ENCODE results near the gene MPO.

The MPO gene, protein sequence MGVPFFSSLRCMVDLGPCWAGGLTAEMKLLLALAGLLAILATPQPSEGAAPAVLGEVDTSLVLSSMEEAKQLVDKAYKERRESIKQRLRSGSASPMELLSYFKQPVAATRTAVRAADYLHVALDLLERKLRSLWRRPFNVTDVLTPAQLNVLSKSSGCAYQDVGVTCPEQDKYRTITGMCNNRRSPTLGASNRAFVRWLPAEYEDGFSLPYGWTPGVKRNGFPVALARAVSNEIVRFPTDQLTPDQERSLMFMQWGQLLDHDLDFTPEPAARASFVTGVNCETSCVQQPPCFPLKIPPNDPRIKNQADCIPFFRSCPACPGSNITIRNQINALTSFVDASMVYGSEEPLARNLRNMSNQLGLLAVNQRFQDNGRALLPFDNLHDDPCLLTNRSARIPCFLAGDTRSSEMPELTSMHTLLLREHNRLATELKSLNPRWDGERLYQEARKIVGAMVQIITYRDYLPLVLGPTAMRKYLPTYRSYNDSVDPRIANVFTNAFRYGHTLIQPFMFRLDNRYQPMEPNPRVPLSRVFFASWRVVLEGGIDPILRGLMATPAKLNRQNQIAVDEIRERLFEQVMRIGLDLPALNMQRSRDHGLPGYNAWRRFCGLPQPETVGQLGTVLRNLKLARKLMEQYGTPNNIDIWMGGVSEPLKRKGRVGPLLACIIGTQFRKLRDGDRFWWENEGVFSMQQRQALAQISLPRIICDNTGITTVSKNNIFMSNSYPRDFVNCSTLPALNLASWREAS

DNA sequence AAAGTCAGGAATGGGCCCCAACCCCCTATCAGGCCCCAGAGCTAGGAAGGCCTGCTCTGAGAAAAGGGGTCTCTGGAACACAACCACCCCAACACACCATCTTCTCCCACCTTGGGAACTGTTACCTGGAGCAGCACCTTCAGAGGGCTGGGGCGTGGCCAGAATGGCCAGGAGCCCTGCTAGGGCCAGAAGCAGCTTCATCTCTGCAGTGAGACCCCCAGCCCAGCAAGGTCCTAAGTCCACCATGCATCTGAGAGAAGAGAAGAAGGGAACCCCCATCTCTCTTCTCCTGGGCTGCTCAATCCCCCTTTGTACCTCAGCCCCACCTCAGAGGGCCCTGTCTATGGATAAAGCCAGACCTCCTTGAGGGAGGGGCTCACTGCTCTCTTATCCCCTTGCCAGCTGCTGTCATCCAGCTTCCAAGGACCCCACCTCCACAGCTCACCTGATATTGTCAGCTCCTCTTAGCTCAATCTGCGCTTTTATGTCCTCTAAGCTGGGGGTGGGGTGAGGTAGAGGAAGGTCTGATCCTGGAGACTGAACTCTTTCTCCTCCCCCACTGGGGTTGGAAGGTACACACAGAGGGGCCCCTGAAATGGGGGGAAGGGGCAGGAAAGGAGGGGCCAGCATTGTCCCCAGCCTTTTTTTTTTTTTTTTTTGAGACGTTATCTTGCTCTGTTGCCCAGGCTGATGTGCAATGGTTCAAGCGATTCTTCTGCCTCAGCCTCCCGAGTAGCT is at the start of gene MPO:
MPO (minus strand) TSS at position 456 of the 738 bp plus-strand sequence; CDS start at position 279, 177 bp downstream.
- DNase-seq: no peak

DNA sequence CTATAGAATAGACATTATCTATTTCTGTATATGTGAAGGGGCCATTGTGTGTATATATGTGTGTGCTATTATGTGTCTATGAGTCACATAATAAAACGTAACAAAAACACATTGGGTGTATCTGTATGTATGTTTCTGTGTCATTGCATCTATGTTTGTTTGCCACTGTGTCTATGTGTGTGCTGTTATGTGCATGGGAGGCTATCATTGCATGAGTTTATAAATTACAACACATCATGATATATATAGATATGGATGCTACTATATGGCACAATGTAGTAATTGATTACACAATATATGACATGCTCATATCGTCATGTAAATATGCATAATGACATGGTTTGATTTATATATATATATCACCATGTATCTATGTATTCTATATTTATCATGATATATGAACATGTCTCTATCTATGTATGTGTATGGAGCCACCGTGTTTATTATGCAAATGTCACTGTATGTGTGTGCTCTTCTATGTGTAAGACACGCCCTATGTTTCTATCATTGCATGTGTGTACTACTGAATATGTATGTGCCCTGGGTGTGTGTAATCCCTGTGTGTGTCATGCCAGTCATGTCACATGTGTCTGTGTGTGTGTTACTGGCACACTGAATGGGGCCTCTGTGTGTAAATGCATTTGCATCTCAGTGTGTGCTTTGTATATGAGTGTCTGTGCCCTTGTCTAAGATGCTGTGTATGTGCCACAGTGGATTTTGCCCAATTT is 49.2 kb upstream of the MPO start:
- DNase-seq: peak; percentile 65 to 72

DNA sequence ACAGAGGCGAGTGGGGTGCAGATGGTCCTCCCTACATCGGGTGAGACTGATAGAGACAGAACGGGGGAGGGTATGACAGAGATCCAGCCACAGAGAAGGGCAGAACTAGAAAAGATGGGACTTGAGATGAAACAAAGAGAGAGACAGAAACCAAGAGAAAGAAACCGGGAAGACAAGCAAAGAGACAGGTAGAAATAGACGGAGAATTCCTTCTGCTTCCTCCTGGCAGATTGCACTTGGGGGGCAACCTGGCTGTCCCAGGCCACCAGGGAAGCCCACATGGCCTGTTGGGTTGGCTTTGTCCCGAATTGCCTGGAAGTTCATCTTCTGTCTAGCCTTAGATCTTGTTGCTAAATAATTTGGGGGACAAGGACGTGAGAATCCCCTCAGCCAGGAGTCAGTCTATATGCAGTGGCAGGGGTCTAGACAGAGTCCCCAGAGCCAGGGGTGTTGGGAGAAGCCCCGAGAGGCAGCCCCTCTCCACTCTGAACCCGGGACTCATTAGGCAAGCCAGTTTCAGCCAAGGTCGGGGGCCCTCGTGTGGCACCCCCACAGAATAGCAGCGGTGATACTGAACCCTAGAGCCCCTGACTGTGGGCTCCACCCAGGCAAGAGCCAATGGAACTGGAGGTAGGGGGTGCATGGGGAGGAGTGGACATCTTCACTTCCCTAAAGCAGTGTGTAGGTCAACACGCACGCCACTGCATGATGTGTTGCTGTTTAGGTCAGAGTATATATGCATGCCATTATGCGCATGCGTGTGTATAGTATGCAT is 48.5 kb upstream of the MPO start:
- peak; percentile 85 to 87 for DNase-seq

- DNase-seq: peak; percentile 83 to 85
Measured at GRCh38 chr17:58328195-58329034, 47.7 kb upstream of the MPO start, which contains the start of gene TSPOAP1. TSS of gene TSPOAP1 (minus strand) at chr17:58328795. CDS start at chr17:58327920, 875 bp downstream.

DNA sequence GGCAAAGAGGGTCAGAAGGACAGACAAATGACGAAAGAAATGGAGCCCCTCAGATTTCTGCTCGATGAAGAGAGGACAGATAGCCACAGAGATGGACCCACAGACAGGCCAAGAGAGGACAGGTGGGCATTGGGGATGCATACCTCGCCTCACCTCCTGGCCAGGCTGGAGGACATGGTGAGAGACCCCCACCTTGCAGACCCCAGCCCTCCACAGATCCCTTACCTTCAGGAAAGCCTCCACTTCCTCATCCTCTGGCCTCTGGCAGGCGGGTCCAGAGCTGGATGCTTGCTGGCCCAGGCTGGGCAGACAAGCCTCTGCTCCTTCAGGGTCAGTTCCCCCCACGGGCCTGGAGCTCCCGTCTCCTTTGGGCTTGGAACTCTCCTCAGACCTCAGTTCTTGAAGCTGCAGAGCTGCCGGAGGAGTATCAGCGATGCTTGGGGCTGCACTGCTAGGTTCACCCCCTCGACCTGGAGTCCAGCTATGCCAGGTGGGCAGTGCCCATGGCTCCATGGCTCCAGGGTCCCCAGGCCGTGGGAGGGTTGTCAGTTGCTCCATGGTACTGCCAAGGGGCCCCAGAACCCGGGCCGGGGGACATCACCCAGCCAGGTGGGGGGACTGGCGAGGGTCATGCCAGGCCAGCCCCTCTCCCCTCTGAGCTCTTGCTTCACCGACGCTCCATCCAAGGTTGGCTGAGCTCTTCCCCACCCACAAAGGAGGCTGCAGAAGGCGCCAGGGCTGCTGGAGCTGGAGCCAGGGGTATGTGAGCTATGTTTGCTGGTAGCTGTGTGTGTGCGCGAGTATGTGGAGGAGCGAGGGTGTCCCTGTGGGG is 46.8 kb upstream of the MPO start:
- peak in 1 of 2 donors; percentile 37 for DNase-seq

DNA sequence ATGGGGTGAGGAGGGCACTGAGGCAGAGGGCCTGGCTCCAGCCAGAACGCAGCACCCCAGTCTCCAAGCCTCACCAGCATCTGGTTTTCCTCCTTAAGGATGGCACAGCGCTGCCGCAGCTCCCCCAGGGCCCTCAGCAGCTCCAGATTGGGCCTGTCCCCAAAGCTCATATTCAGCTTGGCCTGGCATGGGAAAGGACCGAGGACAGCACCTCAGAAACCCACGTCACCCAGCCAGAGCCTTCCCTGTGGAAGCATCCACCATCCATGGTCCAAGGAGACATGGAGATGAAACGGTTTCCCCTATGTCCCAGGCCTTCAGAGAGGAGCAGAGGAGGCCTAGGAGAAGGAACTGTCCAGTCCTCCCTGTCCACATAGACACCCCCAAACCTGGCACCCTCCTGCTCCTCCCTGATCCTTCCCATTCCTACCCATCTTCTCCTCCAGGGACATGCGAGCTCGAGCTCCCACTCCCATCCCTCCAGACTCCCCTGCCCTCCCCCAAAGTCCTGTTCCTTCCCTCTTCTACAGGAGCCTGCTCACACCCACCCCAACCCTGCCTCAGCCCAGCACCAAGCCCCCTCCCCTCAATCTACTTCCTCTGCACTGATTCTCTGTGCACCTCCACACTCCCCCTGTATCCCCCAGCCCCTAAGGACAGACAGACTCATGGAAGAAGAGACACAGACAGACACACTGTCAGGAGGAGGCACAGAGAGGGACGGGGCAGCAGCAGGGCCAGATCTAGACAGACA is 46.1 kb upstream of the MPO start:
- no peak for DNase-seq

GRCh38 chr17:58325976-58326468 is 45.3 kb upstream of the MPO start:
- no peak for DNase-seq

- DNase-seq: no peak
Measured at GRCh38 chr17:58325289-58325726, 44.6 kb upstream of the MPO start.

DNA sequence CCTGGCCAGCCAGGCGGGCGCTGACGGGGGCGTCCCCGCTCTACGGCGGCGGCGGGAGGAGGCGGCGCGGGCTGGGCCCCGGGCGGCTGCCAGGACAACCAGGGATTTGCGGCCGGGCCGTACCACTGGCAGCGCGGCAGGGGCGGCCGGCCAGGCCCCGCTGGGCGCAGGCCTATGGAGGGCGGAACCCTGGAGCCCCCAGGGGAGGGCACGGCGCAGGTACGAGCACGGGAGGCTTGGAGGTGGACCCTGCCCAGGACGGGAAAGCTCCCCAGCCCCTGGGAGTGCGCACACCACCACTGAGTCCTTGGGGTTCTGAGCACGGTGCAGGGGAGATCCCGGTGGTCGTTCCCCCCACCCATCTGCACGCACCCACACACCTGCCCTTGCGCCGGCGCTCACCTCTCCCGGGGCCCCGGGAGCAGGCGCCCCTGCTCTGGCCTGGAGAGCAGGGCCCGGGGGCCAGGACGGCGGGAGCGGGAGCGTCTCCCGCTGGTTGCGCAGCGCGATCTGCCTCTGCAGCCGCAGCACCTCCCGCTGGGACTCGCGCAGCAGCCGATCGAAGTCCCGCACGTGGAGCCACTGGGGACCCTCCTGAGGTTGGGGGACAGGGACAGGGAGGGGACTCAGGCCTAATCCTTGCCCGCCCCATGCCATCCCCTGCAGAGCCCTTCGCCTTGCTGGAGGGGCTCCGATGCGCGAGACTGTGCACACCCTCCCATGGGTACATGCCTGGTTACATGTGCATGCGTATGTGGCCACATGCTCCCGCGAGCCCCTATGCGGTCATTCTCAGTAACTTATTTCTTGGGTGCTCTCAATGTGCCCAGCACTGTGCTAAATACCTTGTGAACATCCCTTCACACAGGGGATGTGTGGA is 43.9 kb upstream of the MPO start:
- no peak for DNase-seq

DNA sequence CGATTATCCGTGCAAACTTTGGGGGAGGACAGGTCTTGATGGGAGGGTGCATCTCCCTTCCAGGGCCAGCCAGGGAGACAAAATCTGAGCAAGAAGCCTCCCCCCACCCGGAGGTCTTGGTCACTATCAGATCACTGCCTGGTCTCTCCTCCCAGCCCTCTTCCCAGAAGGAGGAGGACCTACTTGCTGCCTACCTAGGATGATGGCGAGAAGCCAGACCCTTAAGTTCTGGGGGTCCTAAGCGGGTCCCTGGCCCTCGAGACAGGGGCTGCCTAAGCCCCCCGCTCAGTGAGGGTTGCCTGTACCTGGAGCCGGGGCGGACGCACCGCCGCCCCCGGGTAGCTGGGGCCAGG is 43.3 kb upstream of the MPO start:
- DNase-seq: no peak

GRCh38 chr17:58323366-58324055 is 42.8 kb upstream of the MPO start:
- no peak for DNase-seq

GRCh38 chr17:58322581-58323185 is 41.9 kb upstream of the MPO start:
- DNase-seq: no peak

DNA sequence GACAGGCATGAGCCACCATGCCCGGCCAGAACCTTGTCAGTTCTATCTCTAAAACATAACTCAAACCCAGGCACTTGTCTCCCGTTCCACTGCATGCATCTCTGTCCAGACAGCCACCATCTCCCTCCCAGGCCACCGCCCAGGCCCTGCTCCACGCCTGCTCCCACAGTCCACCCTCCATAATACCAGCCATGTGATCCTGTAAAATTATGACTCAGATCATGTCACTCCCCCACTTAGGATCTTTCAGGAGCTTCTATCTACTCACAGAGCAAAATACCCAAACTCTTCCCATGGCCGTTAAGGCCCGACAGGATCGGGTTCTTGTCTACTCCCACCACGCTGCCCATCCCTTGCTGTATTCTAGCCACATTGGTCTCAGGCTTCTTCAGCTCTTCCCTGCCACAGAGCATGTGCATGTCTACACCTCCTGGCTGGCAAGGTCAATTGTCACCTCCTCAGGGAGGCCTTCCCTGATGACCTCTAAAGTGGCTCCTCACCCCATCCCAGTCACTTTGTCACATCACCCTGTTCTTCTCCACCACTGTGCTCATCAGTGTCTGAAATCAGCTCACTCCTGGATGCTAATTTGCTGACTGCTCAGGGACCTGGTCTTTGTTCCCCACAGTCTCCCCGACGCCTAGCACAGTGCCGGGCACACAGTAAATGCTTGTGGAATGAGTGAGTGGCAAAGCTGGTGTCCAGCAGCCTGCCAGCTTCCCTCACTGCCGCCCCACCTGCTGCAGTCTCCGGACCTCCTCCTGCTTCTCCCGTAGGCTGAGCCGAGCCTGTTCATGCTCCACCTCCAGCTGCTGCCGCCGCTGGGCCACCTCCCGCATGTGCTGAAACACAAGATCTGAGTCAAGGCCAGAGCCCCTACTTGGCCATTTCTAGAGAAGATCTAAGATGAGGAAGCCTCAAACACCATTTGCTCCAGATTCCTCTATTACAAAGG is 41.1 kb upstream of the MPO start:
- DNase-seq: no peak

- DNase-seq: no peak
Measured at GRCh38 chr17:58320570-58321323, 40.0 kb upstream of the MPO start.

DNA sequence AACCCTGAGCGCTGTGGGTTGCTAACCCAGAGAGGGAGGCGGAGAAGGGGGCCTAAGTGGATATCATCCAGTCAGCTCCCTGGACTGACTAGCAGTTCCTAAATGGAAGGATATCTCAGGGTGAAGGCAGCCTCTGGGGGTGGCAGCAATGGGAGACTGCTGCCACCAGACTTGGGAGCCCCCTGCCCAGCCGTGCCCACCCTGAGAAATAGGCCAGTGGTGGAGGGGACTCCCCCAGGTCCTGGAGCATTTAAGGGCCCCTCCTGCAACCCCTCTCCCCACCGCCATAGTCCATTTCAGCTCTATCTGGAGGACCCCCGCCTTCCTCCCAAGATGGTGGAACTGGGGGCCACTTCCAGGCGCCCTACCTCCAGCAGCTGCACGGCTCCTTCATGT is 39.4 kb upstream of the MPO start:
- DNase-seq: no peak
